ENCODE results near the gene SPDYE8.
"Not testable (repeated sequence)": the region's sequence is repeated elsewhere in the genome, so short reads cannot be mapped to it uniquely, and the experiment has no call there.

Gene SPDYE8

GRCh38 chr7:73029666-73030065 lies at the start of gene SPDYE8:
SPDYE8 (minus strand) TSS chr7:73029766; CDS start chr7:73027966, 1,800 bp downstream.
- DNase-seq, result not testable (repeated sequence)

GRCh38 chr7:73057811-73058210 lies 28.2 kb upstream of the SPDYE8 start, which contains the start of gene SPDYE11:
SPDYE11 (minus strand) TSS chr7:73057911; CDS start chr7:73056111, 1,800 bp downstream.
- not testable (repeated sequence) for DNase-seq

GRCh38 chr7:73006491-73006890 lies 23.1 kb downstream of the SPDYE8 start:
- not testable (repeated sequence) for DNase-seq

- not testable (repeated sequence) for DNase-seq
Observed at GRCh38 chr7:73005693-73006447, 23.7 kb downstream of the SPDYE8 start.

GRCh38 chr7:73005356-73005692 lies 24.2 kb downstream of the SPDYE8 start:
- not testable (repeated sequence) for DNase-seq

GRCh38 chr7:72997887-72998468 lies 31.6 kb downstream of the SPDYE8 start:
- not testable (repeated sequence) for DNase-seq

- DNase-seq, result not testable (repeated sequence)
Observed at GRCh38 chr7:72997447-72997846, 32.1 kb downstream of the SPDYE8 start.

- not testable (repeated sequence) for DNase-seq
Observed at GRCh38 chr7:72995484-72995883, 34.1 kb downstream of the SPDYE8 start.

- DNase-seq, result not testable (repeated sequence)
Observed at GRCh38 chr7:72990146-72990913, 39.2 kb downstream of the SPDYE8 start.

GRCh38 chr7:72982084-72982483 lies 47.5 kb downstream of the SPDYE8 start:
- DNase-seq, result not testable (repeated sequence)

GRCh38 chr7:72980382-72980781 lies 49.2 kb downstream of the SPDYE8 start:
- DNase-seq, result not testable (repeated sequence)

GRCh38 chr7:72976434-72976833 lies 53.1 kb downstream of the SPDYE8 start:
- not testable (repeated sequence) for DNase-seq

GRCh38 chr7:72975656-72976286 lies 53.8 kb downstream of the SPDYE8 start:
- DNase-seq, result not testable (repeated sequence)

GRCh38 chr7:72974781-72975180 lies 54.8 kb downstream of the SPDYE8 start:
- not testable (repeated sequence) for DNase-seq

GRCh38 chr7:72971505-72971904 lies 58.1 kb downstream of the SPDYE8 start:
- not testable (repeated sequence) for DNase-seq
